Spleen (tissue), 7 donors: ENCODE results near the gene TYW1B.
"Not testable (repeated sequence)": the region's sequence is repeated elsewhere in the genome, so short reads cannot be mapped to it uniquely, and the experiment has no call there.

ENCODE experiments used
- CTCF ChIP-seq, 11 experiments: fragments of 200-600 bp in 7 of 11; fragments of 450-650 bp in 4 of 11; sonication (generic) in 4 of 11; IDR thresholded peaks in 8 of 11; conservative IDR thresholded peaks in 3 of 11; 1 replicate in 7 of 11; 2 replicates in 4 of 11; pipeline versions ENCODE4 v1.4.0 to v1.8.0; 2016 to 2021; ENCODE audit warnings: antibody characterized with exemption in 11 of 11, inconsistent platforms in 4 of 11, mild to moderate bottlenecking in 1 of 11
- POLR2A ChIP-seq, 3 donors: fragments of 450-650 bp; IDR thresholded peaks; one replicate each; pipeline ENCODE4 v1.5.1; 2017; ENCODE audit warnings: antibody characterized with exemption in 3 of 3, mild to moderate bottlenecking in 1 of 3
- POLR2AphosphoS5 ChIP-seq, 3 donors: sonication (generic); formaldehyde crosslinking; IDR thresholded peaks; one replicate each; pipeline ENCODE4 v1.5.1; 2017; ENCODE audit warnings: antibody characterized with exemption in 3 of 3
- donor health status: DM: no; HTN: no; CAD: no; lungs with moderate emphysema.
- donor health status: DM: no; HTN: no; CAD: no.
- donor health status: DM: no; HTN: no; CAD: no.

- not testable (repeated sequence) for TF ChIP-seq POLR2AphosphoS5 (IDR thresholded peaks at IDR 0.05); POLR2A (IDR thresholded peaks at IDR 0.05); CTCF (IDR thresholded peaks at IDR 0.05 in 8 of 11, conservative IDR thresholded peaks at IDR 0.05 in 3 of 11)
Measured at GRCh38 chr7:72675686-72676085, 152.3 kb downstream of the TYW1B start.
